ENCODE data around the gene BPIFA3. TPM values are rescaled to one million over a fixed set of nuclear protein-coding genes. Genes with fewer than 3 reads are reported as not detected.

Gene BPIFA3
- total and polyA plus RNA-seq, 2 of the 8 experiments (the other 6 are each of a cell fraction or from before 2014, with no cell fraction given) = not detected

DNA sequence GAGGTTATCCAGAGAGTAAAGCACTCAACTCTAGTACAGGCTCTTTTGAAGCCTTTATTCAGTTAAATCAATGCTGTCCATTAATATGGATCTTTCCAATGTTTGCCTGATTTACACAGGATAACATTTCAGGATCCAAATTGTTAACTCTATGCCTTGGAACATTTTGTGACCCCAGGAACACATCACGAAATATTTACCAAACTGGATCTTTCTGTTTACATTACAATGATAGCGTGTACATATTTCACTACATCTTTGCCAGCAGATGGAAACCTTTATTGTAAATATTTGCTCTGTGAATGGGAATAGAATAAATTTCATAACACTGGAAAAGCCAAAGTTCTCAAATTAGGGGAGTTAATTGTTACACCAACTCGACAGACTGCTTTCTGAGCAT, 25.7 kb upstream of the BPIFA3 start (continued):
- TF ChIP-seq SAP30 (IDR thresholded peaks at IDR 0.05; ENCODE audit: insufficient read depth, insufficient replicate concordance, low read length) (no peak), RBBP5 (IDR thresholded peaks at IDR 0.05; ENCODE audit: borderline replicate concordance, low read depth, low read length) (no peak)

Measured in H1 (cell line).